GM03348 (cell line): Measurements from ENCODE around the gene BACH2.
"Not testable (repeated sequence)": the region's sequence is repeated elsewhere in the genome, so short reads cannot be mapped to it uniquely, and the experiment has no call there.

Experiments
- DNase-seq: peaks from one replicate; pipeline ENCODE4 v3.0.0; 2012; ENCODE audit warnings: low spot score

Gene BACH2

DNA sequence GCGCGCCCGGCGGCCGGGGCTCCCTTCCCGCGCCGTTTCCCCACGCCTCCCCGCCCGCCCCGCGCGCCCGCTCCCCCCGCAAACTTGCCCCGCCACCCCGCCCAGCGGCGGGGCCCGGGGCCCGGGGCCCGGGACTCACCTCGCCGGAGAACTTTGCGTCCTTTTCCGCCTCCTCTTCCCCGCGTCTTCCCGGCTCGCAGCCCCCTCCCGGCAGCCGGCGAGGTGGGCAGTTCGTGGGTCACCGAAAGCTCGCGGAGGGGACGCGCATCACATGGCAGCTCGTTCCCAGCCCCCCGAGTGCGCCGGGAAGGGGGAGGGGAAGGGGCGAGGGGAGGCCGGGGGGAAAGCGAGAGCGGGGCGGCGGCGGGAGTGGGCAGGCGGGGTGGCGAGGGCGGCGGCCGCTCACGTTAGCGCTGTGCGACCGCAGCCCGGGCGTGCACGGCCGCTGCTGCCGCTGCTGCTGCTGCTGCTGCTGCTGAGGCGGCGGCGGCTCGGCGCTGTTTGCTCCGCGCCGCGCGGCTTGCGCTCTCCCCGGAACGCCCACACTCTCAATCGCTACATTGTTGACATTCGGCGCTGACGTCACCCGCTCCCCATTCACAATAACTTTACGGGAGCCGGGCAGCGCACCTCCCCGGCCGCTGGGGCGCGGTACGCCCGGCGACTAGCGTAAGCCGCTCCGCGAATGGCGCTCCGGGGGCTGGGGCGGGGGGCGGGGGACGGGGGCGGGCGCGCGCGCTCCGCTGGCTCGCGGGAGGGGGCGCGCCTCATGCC is at the start of gene BACH2:
BACH2 (minus strand) TSS at position 503 of the 774 bp plus-strand sequence. CDS start 287,999 bp downstream, outside the sequence.
- peak; percentile 77 for DNase-seq

GRCh38 chr6:90343576-90343975 is 46.9 kb upstream of the BACH2 start:
- DNase-seq: no peak

GRCh38 chr6:90338409-90338808 is 41.8 kb upstream of the BACH2 start:
- DNase-seq: no peak

DNA sequence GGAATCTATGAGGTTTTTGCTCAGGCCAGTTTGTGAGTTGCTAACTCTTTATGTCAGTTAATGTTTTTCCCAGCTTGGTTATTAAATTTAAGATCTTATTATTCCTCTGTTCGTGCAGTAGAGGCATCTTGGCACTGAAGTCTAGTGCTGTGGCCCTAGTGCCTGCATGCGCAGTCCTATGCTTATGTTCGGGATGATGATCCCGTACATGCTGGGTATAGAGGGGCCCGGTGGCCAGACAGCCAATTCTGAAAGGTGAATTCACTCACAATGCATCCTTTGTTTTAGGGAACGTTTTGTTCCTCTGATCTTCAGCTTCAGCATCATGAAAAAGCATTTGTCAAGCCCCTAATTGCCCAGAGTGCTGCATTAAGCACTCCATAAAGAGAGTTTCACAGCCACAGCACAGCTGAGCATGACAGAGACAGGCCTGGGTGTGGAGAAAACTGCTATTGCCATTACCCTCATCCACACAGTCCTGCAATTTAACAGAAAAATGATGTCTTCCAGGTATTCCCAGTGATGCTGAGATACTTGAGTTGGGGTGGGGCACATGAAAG is 39.8 kb upstream of the BACH2 start:
- no peak for DNase-seq

GRCh38 chr6:90333928-90334327 is 37.3 kb upstream of the BACH2 start:
- DNase-seq: no peak

DNA sequence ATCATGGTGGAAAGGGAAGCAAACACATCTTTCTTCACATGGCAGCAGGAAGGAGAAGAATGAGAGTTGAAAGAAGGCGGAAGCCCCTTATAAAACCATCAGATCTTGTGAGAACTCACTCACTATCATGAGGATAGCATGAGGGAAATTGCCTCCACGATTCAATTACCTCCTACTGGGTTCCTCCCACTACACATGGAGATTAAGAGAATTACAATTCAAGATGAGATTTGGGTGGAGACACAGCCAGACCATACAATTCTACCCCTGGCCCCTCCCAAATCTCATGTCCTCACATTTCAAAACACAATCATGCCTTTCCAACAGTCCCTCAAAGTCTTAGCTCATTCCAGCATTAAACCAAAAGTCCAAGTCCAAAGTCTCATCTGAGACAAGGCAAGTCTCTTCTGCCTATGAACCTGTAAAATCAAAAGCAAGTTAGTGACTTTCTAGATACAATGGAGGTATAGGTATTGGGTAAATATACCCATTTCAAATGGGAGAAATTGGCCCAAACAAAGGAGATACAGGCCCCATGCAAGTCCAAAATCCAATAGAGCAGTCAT is 36.4 kb upstream of the BACH2 start:
- DNase-seq: not testable (repeated sequence)

GRCh38 chr6:90329386-90330077 is 32.9 kb upstream of the BACH2 start:
- no peak for DNase-seq

DNA sequence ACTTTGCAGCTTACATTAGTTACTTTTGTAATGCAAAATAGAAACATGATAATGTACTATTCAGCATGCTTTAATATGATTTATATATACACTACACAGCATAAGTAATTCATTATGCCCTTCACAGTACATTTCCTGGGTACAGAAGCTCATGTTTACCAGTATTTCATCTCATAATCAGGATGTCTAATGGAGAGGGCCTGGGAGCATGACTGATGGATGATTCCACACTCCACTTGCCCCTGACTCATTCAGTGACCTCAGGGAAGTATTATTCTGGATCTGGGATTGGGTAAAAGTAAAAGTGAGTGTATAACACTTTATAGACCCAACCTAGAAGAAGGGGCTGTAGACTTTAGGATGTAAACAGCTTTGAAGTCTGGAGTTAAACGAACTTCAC is 31.4 kb upstream of the BACH2 start:
- DNase-seq: no peak

DNA sequence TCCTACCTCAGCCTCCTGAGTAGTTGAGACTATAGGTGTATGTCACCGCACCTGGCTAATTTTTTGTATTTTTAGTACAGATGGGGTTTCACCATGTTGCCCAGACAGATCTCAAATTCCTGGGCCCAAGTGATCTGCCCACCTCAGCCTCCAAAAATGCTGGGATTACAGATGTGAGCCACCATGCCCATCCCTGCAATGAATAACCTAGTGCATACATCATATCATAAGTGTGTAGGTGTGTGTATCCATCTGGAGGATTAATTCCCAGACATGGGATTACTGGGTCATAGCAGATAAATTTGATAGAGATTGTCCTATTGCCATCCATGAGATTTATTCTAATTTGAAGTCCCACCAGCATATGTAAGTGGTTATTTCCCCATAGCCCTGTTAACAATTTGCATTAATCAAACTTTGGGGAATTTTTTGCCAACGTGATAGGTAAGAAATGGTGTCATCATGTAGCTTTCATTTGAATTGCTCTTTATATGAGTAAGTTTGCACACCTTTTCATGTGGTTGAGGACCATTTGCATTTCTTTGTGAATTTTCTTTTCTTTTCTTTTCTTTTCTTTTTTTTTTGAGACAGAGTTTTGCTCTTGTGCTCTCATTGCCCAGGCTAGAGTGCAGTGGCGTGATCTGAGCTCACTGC is 29.9 kb upstream of the BACH2 start:
- no peak for DNase-seq

- DNase-seq: no peak
Observed at GRCh38 chr6:90323706-90324105, 27.1 kb upstream of the BACH2 start.

GRCh38 chr6:90322976-90323474 is 26.4 kb upstream of the BACH2 start:
- no peak for DNase-seq

DNA sequence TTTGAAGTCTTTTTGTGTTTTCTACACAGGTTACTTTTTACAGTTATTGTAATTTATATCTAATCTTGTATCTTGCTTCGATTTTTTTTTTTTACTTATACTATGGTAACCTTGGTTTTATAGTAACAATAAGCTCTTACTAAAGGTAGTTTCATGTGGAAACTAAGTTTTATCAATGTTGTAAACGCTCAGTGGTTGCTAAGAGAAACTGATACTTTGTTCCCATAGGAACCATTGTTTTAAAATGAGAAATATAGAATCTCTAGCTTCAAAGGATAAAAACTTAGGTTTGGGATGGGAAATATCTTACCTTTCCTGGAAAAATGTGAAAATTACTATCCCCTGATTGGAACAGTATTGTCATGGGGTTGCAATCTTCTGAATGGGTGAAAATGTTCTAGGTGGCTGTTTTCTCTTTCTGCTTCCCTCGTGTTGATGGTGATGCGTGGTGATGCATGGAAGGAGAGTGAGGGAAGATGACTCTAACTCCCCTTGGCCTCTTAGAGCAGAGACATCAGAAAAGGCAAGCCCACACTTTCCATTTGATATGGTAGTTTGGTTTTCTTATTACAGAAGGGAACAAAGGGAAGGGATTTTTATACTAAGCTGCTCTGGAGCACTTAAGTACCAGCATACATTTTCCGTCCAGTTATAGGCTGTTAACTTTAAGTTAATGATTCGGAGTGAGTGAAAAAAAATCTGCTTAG is 23.5 kb upstream of the BACH2 start:
- DNase-seq: no peak

- no peak for DNase-seq
Observed at GRCh38 chr6:90319044-90319443, 22.4 kb upstream of the BACH2 start.

GRCh38 chr6:90315986-90316385 is 19.3 kb upstream of the BACH2 start:
- DNase-seq: no peak

- DNase-seq: no peak
Observed at GRCh38 chr6:90315354-90315950, 18.8 kb upstream of the BACH2 start.

GRCh38 chr6:90314514-90314913 is 17.9 kb upstream of the BACH2 start:
- no peak for DNase-seq

- no peak for DNase-seq
Observed at GRCh38 chr6:90311569-90311968, 14.9 kb upstream of the BACH2 start.

DNA sequence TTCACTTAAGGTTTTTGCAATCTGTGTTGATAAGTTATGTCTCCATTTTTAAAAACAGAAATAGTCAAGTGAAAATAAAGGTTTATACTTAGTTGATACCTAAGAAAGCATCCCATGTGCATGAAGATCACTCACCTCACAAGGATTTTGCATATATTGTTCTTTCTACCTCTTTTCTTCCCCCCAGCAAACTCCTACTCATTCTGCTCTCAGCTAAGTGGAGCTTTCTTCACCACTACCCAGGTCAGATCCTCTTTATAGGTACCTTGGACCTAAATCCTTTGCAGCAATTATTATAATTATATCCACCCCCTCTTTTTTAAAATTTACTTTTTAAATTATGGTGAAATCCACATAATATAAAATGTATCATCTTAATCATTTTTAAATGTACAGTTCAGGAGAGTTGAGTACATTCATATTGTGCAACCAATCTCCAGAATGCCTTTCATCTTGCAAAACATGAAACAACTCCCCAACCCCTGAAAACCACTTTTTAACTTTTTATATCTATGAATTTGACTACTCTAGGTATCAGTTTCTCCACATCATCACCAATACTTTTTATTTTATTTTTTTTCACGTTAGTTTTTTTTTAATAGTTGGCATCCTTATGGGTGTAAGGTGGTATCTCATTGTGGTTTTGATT is 9.3 kb upstream of the BACH2 start:
- DNase-seq: no peak

DNA sequence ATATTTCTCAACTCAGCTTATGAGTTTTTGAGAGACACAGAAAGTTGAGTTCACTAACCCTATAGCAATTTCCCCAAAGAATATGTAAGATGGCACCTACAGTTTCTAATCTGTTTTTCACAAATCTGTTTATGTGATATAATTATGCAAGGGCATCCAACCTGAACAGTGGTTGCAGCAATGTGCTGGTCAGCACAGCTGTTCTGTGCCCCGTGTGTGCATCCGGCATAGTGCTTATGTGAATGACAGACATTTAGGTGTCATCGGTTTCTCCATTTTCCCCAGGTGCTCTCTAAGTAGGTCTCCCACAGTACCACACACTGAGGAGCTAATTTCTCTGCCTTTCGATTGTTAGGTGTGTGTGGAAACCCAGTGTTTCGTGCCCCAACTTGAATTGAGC is 7.7 kb upstream of the BACH2 start:
- no peak for DNase-seq

DNA sequence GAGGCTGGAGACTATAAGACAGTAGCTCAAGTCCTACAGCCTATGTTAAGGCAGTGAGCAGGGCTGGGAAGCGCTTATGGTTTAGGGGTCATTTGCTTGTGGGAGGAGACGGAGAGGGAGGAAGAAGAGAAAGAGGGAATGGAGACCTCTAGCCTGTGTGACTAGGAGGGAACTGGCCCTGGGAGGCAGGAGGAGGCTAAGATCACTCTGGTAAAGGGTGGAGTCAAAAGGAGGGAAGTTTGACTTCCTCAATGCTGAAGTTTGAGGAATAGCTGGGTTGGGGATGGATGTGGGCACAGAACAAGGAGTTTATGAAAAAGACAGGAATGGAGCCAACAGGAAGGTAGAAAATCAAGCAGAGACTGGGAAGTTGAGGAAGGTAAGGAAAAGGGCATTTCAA is 6.4 kb upstream of the BACH2 start:
- DNase-seq: no peak

- DNase-seq: no peak
Observed at GRCh38 chr6:90302320-90302719, 5.7 kb upstream of the BACH2 start.
